ENCODE measurements around the gene MMD2. TPM values are rescaled to one million over a fixed set of nuclear protein-coding genes. Genes with fewer than 3 reads are reported as not detected.
"Not testable (repeated sequence)": the region's sequence is repeated elsewhere in the genome, so short reads cannot be mapped to it uniquely, and the experiment has no call there.

MMD2 gene
- total RNA-seq, 1 donor from 2014 or later: not detected

DNA sequence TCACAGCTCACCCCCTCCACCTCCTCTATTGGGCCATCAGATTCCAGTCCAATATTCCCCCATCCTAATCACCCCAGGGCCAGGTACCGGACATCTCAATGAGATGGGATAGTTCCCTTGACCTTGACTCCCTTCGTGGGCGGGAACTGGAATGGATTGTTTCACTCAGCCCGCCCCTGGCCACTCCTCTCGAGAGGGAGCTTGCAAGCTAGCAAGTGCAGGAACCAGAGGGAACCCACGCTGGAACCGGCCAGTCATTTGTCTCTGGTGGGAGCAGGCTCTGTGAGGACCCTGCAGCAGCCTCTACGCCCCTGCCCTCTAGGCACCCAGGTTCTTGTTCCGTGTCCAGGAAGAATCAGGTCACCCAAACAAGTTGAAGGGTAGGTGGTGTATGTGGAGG, 64.5 kb downstream of the MMD2 start:
- no peak for DNase-seq (ENCODE audit: low spot score)

- DNase-seq (ENCODE audit: low spot score): no peak
Observed at GRCh38 chr7:4893929-4894475, 65.0 kb downstream of the MMD2 start.

DNA sequence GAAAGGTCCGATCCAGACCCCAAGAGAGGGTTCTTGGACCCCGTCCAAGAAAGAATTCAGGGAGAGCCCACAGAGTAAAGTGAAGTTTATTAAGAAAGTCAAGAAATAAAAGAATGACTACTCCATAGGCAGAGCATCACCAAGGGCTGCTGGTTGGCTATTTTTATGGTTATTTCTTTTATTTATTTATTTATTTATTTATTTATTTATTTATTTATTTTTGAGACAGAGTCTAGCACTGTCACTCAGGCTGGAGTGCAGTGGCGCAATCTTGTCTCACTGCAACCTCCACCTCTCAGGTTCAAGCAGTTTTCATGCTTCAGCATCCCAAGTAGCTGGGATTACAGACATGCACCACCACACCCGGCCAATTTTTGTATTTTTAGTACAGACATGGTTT, 65.8 kb downstream of the MMD2 start:
- not testable (repeated sequence) for DNase-seq (ENCODE audit: low spot score)

GRCh38 chr7:4891522-4891921, 67.5 kb downstream of the MMD2 start:
- DNase-seq (ENCODE audit: low spot score): not testable (repeated sequence)

- DNase-seq (ENCODE audit: low spot score): no peak
Observed at GRCh38 chr7:4889682-4890081, 69.3 kb downstream of the MMD2 start.

DNA sequence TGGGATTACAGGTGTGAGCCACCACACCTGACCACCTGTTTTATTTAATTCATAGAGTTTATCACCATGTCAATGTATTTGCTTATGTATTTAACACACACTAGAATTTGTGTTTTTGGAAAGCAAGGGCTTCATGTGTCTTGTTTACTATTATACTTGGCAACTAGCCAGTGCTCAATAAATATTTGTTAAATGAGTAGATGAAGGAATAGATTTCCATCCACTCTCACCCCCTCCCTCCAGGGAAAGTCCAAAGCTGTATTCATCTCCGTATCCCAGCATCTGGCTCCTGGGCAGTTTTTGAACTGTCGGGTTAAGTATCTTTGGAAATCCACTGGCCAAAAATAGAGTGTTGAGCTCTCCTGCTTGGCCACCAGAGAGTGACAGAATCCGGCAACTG, 70.8 kb downstream of the MMD2 start:
- no peak for DNase-seq (ENCODE audit: low spot score)

DNA sequence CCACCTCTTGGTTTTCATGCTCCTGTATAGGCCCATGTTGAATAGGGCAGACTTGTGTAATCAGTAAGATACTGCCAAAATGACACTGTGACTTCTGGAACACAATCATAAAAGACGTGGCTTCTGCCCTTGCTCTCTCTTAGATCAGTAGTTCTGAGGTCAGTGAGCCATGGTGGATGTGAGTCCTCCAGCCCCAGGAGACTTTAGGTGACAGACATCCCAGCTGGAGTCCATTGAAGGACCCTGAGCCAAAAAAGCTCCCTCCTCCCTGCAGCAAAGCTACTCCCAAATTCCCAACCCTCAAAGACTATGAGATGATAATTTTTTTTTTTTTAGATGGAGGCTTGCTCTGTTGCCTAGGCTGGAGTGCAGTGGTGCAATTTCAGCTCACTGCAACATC, 72.3 kb downstream of the MMD2 start:
- DNase-seq (ENCODE audit: low spot score): no peak

DNA sequence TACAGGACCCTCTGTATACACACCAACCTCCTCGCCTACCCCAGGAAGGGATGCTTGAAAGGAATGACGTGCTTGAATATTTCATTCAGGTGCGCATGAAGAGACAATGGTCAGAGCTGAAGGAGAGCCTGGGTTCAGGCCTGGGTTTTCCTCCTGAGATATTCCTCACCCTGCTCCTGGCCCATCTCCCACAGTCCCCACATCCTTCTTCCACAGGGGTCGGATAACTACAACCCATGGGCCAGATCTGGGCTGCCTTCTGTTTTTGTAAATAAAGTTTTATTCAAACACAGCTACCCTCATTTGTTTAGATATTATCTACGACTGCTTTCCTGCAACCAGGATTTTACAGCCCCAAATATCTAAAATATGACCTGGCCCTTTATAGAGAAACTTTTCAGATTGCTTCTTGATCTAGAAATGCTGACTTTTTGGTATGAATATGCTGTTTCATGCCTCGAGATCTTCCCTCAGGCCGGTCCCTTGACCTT, 73.6 kb downstream of the MMD2 start:
- DNase-seq (ENCODE audit: low spot score): no peak

GRCh38 chr7:4884164-4884563, 74.8 kb downstream of the MMD2 start:
- DNase-seq (ENCODE audit: low spot score): no peak

DNA sequence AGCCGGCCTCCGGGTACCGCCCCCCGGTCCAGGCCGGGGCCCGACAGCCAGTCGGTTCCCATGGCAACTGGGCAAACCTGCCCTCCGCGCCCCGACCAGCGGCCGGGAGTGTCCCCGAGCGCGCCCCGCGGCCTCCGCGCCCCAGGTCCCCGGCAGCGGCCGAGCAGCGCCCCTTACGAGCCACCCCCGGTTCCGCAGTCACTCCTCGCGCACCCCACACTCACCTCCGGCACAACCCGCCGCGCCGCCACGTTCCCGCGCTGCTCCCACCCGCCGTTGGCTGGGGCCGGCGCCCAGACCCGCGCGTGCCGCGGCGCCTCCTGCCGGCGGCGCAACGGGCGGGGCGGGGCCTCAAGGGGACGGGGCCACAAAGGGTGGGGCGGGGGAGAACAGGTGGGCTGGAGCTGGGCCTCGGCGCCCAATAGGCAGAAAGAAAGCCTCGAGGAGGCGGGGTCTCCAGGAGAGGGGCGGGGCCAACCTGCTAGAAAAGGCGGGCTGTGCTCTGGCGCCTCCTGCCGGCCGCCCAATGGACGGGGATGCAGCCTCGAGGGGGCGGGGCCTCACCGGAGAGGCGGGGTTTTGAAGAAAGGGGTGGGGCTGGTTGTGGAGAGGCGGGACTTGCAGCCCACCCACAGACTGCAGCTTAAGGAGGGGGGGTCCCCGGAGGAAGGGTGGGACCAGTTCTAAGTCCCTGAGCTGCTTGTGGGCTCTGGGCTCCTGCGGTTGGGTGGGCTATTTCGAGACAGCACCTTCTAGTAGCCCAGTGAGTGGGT, 75.4 kb downstream of the MMD2 start, which contains the start of gene RADIL:
Gene RADIL (minus strand): TSS at position 345 of the 773 bp plus-strand sequence. CDS start 5,577 bp downstream, outside the sequence.
- DNase-seq (ENCODE audit: low spot score): peak; percentile 94

GRCh38 chr7:4883033-4883371, 76.0 kb downstream of the MMD2 start:
- no peak for DNase-seq (ENCODE audit: low spot score)

- peak; percentile 89 for DNase-seq (ENCODE audit: low spot score)
Observed at GRCh38 chr7:4882169-4883032, 76.6 kb downstream of the MMD2 start.

- DNase-seq (ENCODE audit: low spot score): peak; percentile 85
Observed at GRCh38 chr7:4880218-4880617, 78.8 kb downstream of the MMD2 start.

- DNase-seq (ENCODE audit: low spot score): peak; percentile 81
Observed at GRCh38 chr7:4879396-4880081, 79.4 kb downstream of the MMD2 start.

- DNase-seq (ENCODE audit: low spot score): peak; percentile 87
Observed at GRCh38 chr7:4878336-4879335, 80.4 kb downstream of the MMD2 start.

- peak; percentile 88 for DNase-seq (ENCODE audit: low spot score)
Observed at GRCh38 chr7:4876586-4876985, 82.4 kb downstream of the MMD2 start.

DNA sequence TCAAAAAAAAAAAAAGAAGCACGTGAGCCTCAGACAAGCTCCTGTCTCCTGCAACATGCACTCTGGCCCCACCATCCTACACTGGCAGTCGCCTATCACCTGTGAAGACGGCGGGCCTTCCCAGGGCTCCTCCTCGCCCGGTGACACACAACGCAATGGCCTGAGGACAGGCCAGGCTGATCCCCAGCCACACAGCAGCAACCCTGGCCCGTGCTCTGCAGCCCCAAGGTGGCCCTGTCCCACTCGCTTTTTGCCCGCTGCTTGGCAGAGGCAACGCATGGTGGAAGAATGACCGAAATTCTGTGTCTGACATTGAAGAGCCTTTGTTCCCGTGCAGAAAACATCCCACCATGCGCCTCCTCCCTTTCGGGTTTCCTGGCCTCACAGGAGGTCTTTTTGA, 83.6 kb downstream of the MMD2 start:
- peak; percentile 82 for DNase-seq (ENCODE audit: low spot score)

GRCh38 chr7:4873071-4873944, 85.7 kb downstream of the MMD2 start:
- peak; percentile 87 for DNase-seq (ENCODE audit: low spot score)

All from mesenteric fat pad (tissue), 1 donor.